ENCODE data around the gene MED13.

- TF ChIP-seq CTCF (IDR thresholded peaks at IDR 0.05) = no peak
- TF ChIP-seq POLR2A (IDR thresholded peaks at IDR 0.05) = no peak
These were observed 24.3 kb upstream of the MED13 start for GRCh38 chr17:62089334-62089733.
